NCI-H2196 treated with DMSO at 0.1 percent for 48 hours (cell line): ENCODE results near the gene SOAT2.
A peak's percentile ranks its signal among the peaks of the same experiment; 100 is the strongest.

Source experiments
- DNase-seq: peaks from one replicate; lab custom pipeline; 2025; ENCODE audit not compliant: unreplicated experiment; lab: John Stamatoyannopoulos, UW

SOAT2 gene

DNA sequence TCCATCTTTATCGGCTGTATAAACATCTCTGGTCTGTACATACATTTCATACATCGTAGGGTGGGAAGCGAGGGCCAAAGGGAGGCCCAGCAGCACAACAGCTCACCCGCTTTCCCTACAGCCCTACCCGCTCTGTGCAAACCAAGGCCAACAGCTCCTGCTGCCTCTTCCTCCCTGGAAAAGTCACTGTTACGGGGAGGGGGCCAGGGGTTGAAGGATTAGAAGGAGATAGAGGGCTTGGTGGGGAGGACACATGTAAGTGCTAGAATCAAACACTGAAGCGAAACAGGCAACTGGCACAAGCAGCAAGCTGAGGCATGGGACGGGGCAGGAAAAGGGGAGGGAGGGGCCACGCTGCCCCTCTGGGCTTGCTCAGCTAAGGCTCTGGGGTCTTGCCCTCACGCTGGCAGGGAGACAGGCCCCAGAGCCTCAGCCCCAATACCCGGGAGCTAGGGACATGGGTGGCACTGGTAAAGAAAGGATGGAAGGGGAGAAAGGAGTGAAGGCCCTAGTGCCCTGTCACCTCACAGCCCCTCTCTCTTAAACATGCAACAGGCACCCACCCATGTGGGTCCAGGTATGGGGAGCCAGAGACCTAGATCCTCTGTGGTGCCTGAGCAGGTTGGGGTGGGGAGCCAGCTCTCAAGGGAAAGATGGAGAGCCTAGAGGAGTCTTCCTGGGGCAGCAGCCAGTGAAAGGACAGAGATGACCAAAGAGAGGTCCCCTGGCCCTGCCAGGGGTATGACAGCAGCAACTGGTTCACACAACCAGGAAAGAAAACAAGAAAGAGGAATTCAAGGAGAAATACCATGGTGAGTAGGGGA, 38.5 kb upstream of the SOAT2 start:
- DNase-seq, result no peak

DNA sequence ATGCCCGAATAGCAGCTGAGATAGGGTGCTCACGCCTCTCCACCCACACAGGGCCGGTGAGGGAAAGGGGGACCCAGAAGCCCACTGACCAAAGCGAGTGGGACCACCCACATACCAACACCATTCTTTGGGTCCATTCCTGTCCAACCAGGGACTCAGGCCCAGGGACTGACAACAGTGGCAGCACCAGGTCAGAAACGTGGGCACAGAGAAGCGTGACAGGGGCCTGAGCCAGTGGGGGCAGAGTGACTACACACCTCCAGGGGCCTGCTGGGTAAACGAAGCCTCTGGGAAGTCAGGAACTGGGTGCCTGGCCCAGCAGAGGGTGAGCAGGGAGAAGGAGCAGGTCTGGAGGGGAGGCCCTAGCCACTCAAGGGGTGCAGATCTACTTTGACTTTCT, 37.8 kb upstream of the SOAT2 start:
- DNase-seq, result no peak

DNA sequence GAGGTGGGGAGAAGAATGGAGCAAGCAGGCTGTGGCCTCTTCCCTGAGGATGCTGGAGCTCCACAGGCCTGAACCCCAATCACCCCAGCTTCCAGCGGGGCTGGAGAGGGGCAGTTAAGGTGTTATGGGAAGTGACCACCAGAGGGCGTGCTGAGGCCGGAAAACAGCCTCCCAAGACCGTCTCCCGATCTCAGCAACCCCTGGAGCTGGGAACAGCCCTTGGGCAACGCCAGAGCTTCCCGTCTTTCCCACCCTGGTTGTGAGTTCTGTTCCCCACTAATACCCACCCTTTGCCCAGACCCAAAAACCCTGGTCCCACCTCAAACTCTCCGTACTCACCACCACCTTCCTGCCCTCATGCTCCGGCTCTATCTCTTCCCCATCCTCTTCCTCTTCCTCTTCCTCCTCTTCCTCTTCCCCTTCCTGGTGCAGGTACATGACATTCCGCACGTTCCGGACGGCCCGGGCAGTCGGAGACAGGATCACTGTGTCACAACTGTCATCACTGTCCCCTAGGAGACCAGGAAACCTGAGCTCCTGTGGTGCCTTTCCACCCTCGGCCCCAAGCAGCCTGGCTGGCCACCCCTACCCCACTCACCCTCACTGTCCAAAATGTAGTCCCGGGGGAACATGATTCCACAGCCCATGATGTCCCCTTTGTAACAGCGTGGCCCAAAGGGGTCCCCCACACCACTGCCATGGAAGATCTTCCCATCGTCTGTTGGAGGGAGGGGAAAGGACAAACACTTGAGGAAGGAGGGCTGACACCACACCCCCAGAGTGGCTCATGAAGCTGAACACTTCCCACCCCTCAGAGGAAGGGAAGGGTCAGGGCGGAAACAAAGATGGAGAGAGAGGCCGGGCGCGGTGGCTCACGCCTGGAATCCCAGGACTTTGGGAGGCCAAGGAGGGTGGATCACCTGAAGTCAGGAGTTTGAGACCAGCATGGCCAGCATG, 37.0 kb upstream of the SOAT2 start:
- DNase-seq, result peak; percentile 69

DNA sequence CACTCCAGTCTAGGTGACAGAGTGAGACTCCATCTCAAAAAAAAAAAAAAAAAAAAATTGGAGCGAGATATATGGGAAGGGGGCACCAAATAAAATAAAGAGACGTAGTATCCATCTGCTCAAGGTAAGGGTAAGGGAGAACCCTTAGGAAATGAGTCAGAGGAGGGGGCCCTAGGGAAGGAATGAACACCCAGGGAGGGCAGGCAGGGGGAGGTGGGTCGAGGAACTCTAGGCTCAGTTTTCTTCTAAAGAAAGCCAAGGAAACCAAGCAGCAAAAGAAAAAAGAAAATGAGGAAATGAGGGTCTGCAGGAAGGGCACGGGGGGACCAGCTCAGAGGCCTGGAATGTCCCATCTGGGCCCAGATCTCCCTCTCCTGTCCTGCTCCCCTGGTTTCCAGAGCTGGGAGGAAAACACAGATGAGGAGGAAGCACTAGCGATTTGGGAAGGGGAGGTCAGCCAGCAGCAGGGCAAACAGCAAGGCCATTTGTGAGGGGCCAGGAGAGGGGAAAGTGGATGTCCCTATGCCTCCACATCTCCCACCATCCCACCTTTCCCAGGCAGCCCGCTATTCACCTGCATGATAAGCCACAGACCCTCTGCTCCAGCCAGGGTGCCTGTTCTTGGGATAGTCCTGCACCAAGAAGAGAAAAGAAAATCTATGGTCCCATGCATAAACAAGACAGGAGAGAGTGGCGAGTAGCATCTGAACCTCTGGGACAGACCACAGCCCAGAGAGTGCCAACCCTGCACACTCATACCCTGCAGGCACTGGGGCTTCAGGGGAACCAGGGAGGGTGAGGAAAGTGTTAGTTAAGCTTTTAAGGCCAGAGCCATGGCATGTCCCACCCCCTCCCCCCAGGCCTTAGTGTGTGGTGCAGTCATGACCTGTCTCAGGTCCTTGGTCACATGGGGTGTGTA, 36.0 kb upstream of the SOAT2 start:
- DNase-seq, result no peak

DNA sequence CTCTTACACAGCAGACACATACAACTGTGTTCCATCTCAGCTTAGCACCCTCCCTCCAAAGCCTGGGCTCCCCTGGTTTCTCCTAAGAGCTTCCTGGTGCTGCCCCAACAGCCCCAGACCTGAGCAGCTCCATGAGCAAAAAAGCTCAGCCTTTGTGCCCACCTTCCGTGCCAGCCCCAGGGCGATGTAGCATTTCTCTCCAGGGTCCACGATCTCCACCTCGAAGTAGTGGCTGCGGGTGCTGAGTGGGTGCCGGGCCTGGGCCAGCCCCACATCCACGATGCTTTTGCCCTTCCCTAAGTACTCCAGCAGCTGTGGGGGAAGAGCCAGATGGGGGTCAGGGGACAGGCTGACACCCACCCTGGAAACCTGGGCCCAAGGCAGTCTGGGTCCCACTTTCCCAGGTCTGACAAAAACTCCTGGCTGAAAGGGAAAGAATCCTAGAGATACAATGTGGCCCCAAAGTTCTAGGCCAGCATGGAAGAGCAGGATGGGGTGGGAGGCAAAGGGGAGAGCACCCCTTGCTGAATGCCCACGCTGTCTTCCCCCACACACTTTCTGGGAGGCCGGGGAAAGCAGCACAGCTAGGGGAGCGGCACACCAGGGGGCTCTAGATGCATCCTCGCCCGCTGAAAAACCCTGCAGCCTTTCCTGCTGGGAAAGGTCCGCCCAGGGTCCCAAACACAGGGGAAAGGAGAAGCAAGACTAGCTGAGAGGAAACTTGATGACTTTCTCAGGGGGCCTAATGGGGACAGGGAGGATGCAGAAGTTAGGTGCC, 35.1 kb upstream of the SOAT2 start:
- no peak for DNase-seq

DNA sequence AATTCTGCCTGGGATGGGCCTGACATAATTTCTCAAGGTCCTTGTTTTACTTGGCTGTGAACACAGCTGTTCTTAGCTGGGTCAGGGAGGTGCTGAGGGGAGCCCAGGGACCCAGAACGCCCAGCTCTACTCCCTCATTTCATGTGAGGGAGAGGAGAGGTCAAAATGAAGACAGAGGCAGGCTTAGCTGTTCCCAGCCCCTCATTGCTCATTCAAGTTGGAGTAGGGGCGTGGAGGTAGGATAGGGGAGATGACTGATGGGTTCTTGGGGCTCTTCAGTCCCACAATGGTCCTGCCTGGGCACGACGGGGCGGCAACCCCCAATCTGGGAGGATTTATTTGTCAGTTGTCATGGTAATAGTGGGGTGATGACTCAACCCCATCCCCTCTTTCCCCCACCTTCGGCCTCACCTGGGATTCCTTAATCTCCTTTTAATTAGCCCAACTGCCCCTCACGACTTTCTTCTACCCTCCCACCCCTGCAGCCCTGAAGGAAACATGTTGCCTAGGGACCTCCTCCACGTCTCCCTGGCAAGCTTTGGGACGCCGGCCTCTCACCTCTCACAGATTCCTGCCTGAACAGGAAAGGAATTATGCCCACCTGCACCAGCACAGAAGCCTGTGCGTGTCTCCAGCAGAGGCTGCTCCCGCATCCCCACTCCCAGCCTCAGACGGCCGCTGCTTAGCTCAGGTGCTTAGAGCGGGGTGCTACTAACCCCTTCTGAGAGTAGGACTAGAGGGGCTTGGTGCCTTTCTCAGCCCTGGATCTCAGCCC, 34.3 kb upstream of the SOAT2 start:
- no peak for DNase-seq

DNA sequence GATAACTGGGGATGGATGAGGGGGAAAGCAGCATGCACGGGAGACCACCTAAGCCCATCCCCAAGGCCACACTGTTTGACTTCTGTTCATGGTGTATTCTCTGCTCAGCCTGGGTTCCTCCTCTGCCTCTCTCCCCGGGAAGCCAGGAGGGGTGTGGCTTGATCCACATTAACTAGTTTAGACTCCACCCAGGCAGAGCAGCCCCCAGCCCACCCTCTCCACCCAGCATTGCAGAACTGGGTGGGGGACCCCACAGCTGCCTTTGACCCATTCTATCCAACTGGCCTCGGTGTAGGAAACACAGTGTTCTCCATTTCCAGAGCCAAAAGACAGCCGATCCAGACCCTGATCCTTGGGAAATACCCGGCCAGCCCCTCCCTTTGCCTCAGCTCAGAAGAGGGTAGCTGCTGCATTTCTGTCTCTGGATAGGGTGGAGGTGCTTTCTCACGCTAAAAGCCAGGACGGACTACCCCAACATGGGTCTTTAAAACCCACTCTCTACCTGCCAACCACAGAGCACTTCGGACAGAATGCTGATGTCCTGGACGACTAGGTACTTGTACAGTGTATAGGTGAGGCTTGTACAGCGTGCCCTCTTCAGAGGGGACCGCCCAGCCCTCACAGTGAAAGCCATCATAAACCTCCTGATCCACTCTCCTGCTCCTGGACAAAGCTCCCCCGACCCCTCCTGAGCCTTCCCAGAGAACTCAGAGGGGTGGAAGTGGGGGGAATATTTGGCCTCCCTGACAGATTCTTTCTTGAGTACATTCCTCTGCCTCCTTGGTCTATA, 33.5 kb upstream of the SOAT2 start:
- no peak for DNase-seq

DNA sequence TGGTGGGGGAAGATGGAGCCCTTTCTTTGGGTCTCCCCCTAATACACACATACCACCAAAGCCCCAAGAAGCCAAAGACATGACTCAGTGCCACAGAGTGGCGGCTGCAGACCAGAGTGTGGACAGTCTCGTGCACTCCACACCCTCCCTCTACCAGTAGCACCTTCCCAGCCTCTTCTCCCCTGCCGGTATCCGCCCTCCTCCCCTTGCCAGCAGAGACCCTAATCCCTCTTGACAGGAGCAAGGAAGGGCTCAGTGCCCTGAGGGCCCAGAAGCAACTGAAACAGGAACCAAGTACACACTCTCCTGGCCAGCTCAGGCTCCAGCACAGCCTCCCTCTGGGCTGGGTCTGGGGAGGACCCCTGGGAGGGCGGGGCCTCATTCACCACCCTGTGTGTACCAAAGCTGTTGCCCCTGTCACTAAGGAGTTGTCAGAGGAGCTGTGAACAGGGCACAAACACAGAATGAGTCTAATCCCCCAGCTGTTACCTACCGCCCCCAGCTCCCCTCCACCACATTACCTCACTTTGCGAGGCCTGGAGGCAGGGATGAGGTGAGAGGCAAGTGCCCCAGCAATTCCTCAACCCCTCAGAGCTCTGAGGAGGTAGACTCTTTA, 32.3 kb upstream of the SOAT2 start:
- no peak for DNase-seq

DNA sequence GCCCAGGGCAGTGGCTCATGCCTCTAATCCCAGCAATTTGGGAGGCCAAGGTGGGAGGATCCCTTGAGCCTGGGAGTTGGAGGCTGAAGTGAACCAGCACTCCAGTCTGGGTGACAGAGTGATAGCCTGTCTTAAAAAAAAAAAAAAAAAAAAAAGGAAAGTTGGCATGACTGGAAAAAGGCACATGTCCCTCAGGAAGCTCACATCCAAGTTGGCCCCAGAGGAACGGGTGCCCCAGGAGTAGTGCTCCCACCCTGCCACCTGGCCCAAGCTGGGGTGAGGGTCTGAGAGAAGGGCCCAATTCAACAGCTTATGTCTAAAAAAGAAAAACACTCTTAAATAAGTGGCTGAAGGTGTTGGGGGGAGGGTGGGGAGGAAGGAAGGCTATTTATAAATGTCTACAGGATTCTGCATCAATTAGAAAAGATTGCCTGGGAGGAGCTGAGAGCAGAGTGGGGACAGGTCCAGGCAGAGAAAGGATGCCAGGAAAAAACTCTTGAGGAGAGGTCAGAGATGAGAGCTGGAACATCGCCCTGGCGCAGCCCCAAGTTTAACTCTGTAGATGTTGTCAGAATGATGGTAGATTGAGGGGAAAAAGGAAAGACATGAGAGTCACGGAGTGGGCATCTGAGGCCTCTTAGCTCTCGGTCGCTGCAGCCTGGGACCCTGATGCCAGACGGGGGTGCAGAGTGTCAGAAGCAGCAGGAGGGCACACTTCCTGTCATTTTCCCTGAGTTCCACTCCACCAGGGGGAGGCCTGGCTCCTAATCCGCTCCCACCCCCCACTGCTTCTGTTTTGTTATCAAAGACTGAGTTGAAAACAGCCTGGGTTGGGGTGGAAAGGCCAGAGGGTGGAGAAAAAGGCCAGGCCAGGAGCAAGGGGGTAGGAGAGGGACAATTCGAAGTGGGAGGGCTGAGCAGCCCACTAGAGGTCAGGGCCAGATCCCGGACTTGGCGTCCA, 31.4 kb upstream of the SOAT2 start:
- peak; percentile 26 for DNase-seq

DNA sequence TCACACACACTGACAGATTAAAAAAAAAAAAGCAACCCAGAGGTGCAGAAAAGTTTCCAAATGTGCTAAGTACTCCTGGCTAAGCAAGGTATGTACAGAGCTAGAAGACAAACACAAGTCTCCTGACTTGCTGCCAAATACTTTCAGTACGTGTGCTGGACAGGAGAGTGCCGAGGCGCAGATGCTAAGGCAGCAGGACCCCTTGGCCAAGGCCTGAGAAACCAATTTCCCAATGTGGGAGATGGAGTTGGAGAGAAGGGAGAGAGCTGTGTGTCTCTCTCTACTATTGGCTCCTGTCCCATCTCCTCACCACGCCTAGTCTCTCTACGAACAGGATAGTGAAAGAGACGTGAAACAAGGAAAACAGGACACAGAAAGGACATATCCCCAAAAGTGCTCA, 29.4 kb upstream of the SOAT2 start:
- DNase-seq, result no peak

DNA sequence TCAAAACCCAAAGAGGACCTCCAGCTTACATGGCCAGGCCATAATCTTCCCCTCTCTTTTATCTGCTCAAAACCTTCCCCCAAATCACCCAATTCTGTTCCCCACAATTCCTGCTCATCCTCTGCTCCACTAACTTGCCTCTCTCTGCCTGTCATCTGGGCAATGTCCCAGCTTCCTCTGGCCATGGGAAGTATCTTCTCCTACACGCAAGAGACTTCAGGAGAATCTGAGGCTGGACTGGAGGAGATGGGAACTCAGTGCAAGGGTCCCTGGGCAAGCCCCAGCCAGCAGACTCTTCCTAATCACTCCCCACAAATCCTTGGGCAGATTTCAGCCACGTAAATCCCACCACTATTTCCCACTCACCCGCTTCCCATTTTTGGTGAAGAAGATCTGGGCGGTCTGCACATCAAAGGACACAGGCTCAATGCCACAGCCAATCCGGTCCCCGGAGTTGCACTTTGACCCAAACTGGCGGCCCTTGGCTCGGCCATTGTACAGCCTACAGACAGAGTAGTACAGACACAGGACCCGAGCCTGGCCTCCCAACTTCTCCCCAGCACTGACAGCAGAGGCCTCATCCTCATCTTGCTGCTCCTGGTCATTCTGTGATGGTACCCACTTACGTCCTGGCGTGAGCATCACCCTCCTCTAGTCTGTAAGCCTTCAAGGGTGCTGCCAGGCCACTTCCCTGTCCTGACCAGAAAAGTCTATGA, 28.8 kb upstream of the SOAT2 start:
- no peak for DNase-seq

DNA sequence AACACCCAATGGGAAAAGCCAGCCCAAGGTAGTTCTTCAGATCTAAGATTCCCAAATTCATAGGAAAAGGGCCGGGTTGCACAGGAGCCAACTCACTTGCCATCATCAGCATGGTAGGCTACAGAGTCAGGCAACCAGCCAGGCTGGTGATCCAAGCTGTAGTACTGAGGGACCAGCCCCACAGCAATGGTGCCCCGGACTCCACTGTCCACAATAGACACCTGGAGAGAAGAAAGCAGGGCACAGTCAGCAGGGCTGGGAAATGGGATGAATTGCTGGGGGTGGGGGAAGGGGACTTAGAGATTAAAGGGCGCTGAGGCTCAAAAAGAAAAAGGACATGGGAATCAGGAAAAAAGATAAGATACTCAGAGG, 28.3 kb upstream of the SOAT2 start:
- no peak for DNase-seq

DNA sequence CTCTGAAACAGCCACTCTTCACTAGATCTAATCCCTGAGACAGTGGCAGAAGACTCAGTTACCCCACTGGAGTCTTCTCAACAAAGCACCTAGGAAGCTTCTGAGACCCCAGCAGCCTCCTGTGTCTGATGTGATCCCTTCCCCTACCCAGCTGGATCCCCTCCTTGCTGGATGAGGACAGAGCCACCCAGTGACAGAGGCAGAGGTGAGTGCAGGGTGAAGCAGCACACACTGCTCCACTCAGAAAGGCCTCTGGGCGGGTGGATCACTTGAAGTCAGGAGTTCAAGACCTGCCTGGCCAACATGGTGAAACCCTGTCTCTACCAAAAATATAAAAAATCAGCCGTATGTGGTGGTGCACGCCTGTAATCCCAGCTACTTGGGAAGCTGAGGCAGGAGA, 26.8 kb upstream of the SOAT2 start:
- DNase-seq, result no peak

DNA sequence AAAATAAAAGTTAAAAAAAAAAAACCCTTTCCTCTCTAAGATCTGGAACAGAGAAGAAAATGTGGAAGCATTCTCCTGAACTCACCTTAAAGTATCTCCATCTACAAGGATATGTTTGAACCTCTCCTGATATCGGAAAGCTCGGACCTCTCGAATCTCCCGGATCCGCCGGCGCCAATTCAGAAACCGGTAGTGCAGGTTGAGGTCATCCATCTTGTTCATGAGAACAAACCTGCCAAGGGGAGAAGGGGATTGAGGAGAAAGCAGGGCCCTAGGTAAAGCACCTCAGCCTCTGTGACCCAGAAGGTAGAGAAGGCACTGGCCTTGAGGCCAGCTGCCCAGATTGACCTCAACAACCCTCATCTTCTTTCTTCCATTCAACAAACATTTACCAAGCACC, 26.3 kb upstream of the SOAT2 start:
- DNase-seq, result no peak

DNA sequence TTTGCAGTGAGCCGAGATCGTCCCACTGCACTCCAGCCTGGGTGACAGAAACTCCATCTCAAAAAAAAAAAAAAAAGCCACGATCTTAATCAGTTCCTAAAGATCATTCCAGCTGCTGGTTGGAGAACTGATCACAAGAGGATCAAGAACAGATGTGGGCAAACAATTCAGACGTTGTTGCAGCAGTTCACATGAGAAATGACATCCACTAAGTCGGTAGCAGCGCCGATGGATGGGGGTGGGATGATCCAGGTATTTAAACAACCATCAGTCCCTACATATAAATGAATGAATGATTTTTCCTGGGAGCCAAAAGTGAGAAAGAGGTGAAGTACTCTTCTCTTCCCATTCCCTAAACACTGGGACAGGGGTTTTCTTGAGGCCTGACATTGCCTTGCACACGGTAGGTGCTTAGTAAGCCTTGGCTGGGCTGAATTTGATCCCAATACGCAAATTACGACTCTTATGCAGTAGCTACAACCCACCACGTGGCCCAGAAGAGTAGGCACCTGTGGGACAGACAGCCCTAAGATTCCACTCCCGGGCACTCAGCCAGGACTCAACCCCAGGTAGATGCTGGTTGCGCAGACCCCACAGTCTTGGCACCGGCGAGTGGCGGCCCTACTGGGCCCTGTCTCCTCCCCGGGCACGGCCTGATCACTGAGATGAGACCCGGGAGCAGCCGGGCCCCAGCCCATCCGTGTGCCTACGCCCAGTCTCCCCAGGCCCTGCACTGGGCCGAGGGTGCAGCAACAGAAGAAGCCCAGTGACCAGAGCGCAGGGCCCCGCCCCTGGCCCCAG, 24.7 kb upstream of the SOAT2 start:
- no peak for DNase-seq
